Fibroblast of lung (primary cell): Measurements from ENCODE around the gene AKIP1. TPM values are rescaled to one million over a fixed set of nuclear protein-coding genes. Genes with fewer than 3 reads are reported as not detected.

Source experiments
- DNase-seq, 2 donors: peaks; one replicate each; pipeline versions ENCODE4 v3.0.0 to v3.0.0-alpha.2; 2010; ENCODE audit warnings: low read depth in 2 of 2
- H2AFZ ChIP-seq: 2 replicates; pipeline ENCODE4 v1.5.1; 2012; ENCODE audit warnings: low read length, control low read depth, inconsistent platforms
- H3K27ac ChIP-seq: 2 replicates; pipeline ENCODE4 v1.5.1; 2011; ENCODE audit warnings: low read length, control low read depth; ENCODE audit not compliant: insufficient read depth
- H3K27me3 ChIP-seq: 2 replicates; pipeline ENCODE4 v1.5.1; 2011; ENCODE audit warnings: mild to moderate bottlenecking, low read length; ENCODE audit not compliant: control insufficient read depth, insufficient read depth
- H3K36me3 ChIP-seq: 2 replicates; pipeline ENCODE4 v1.5.1; 2011; ENCODE audit warnings: low read length; ENCODE audit not compliant: control insufficient read depth, insufficient read depth
- H3K4me1 ChIP-seq: 2 replicates; pipeline ENCODE4 v1.5.1; 2011; ENCODE audit warnings: low read length; ENCODE audit not compliant: control insufficient read depth, insufficient read depth; ENCODE audit errors: extremely low read depth
- H3K4me2 ChIP-seq: 2 replicates; pipeline ENCODE4 v1.5.1; 2011; ENCODE audit warnings: low read length, control low read depth; ENCODE audit not compliant: insufficient read depth; ENCODE audit errors: extremely low read depth
- H3K4me3 ChIP-seq, 4 experiments: fragments of 200-600 bp in 1 of 4; sonication (generic) in 1 of 4; replicated peaks in 1 of 4; 2 replicates each; pipeline ENCODE4 v1.5.1; 2011 to 2016; ENCODE audit warnings: low read length in 4 of 4, low read depth in 3 of 4, mild to moderate bottlenecking in 3 of 4, control low read depth in 2 of 4, inconsistent platforms in 1 of 4, mixed read lengths in 1 of 4; ENCODE audit not compliant: insufficient read depth in 1 of 4; ENCODE audit errors: control extremely low read depth in 1 of 4
- H3K79me2 ChIP-seq: 2 replicates; pipeline ENCODE4 v1.5.1; 2012; ENCODE audit warnings: mild to moderate bottlenecking, low read length, inconsistent platforms; ENCODE audit not compliant: control insufficient read depth, insufficient read depth
- H3K9ac ChIP-seq: 2 replicates; pipeline ENCODE4 v1.5.1; 2011; ENCODE audit warnings: mild to moderate bottlenecking, low read length, control low read depth; ENCODE audit not compliant: insufficient read depth
- H3K9me3 ChIP-seq: 2 replicates; pipeline ENCODE4 v1.5.1; 2012; ENCODE audit warnings: low read depth, low read length; ENCODE audit not compliant: control insufficient read depth, insufficient read depth
- H4K20me1 ChIP-seq: 2 replicates; pipeline ENCODE4 v1.5.1; 2011; ENCODE audit warnings: low read length; ENCODE audit not compliant: control insufficient read depth, insufficient read depth; ENCODE audit errors: extremely low read depth
- EZH2 ChIP-seq: IDR thresholded peaks from 2 replicates; pipeline ENCODE4 v1.5.1; 2012; ENCODE audit warnings: low read length, control low read depth, mild to moderate bottlenecking; ENCODE audit errors: missing control alignments
- polyA plus RNA-seq, 2 donors: library from polyadenylated mRNA; depleted of rRNA in 1 of 2; stranded (reverse) in 1 of 2; unstranded in 1 of 2; fragments of >200 nt; gene quantifications; 2 replicates each; pipeline ENCODE4 v1.2.1, GENCODE V29; 2011 to 2012; ENCODE audit warnings: missing spikeins in 1 of 2
- total RNA-seq: library from RNA; depleted of rRNA; stranded (reverse); fragments of >200 nt; gene quantifications from 2 replicates; pipeline ENCODE4 v1.2.1, GENCODE V29; 2014
- TF ChIP-seq, protein P1 (sequence below), 2 donors: IDR thresholded peaks in 1 of 2; conservative IDR thresholded peaks in 1 of 2; 1 replicate in 1 of 2; 2 replicates in 1 of 2; pipeline ENCODE4 v1.5.1; 2011 to 2012; ENCODE audit warnings: low read length in 2 of 2, control low read depth in 1 of 2, inconsistent platforms in 1 of 2, low read depth in 1 of 2, mild to moderate bottlenecking in 1 of 2

The AKIP1 gene
- total and polyA plus RNA-seq, 2 donors (not counting 1 experiment from before 2014, with no cell fraction given), result 50.8 to 63.7 TPM

DNA sequence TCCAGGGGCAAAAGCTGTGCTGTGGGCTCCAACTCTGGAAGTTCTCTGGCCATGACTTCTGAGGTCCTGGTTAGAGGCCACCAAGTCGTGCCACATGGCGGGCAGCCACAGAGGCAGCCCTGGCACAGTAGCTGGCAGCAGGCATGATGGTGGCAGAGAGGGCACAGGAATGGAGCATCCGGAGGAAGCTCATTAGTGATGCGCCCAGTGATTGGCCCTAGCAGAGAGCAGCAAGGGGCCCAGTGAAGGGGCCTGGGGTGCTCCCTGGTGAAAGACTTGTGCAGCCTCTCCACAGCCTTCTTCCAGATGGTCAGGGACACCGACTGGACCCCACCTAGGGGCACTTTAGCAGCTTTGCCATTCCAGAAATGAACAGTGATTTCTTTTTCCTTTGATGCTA lies 14.7 kb downstream of the AKIP1 start:
- TF ChIP-seq, protein P1, sequence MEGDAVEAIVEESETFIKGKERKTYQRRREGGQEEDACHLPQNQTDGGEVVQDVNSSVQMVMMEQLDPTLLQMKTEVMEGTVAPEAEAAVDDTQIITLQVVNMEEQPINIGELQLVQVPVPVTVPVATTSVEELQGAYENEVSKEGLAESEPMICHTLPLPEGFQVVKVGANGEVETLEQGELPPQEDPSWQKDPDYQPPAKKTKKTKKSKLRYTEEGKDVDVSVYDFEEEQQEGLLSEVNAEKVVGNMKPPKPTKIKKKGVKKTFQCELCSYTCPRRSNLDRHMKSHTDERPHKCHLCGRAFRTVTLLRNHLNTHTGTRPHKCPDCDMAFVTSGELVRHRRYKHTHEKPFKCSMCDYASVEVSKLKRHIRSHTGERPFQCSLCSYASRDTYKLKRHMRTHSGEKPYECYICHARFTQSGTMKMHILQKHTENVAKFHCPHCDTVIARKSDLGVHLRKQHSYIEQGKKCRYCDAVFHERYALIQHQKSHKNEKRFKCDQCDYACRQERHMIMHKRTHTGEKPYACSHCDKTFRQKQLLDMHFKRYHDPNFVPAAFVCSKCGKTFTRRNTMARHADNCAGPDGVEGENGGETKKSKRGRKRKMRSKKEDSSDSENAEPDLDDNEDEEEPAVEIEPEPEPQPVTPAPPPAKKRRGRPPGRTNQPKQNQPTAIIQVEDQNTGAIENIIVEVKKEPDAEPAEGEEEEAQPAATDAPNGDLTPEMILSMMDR (conservative IDR thresholded peaks at IDR 0.05 in 1 of 2, IDR thresholded peaks at IDR 0.05 in 1 of 2; ENCODE audit: low read depth in 1 of 2, low read length in 2 of 2), result no peak
- no peak for TF ChIP-seq EZH2
- no peak overlapping the region for H3K27ac ChIP-seq

DNA sequence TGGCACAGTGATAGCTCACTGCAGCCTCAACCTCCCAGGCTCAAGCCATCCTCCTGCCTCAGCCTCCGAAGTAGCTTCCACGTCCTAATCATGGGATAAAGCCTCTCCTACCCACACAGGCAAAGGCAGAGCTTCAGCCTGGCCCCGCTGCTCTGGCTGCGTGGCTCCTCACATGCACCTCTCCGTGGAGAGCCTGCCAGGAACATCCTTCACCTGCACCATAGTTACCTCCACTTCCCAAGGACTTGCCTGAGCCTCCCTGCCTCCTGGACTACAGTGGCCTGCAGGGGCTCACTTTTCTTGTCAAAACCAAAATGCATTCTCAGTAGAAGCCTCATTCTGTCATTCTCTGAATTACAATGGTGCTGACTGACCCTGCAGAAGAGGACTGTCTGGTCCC lies 15.2 kb downstream of the AKIP1 start:
- Histone ChIP-seq H3K4me3 (no peak overlapping the region), H4K20me1 (no peaks in the 10 kb centered on the region), H3K4me1 (no peaks in the 10 kb centered on the region), H3K27me3 (no peaks in the 10 kb centered on the region), H3K27ac (no peak overlapping the region), H3K9me3 (no peaks in the 10 kb centered on the region), H3K79me2 (no peaks in the 10 kb centered on the region), H2AFZ (no peak overlapping the region), H3K9ac (no peak overlapping the region), H3K36me3 (peaks cover 3% of the 10 kb centered on the region), H3K4me2 (no peak overlapping the region)
- TF ChIP-seq, protein P1 (conservative IDR thresholded peaks at IDR 0.05 in 1 of 2, IDR thresholded peaks at IDR 0.05 in 1 of 2; ENCODE audit: low read depth in 1 of 2, low read length in 2 of 2), result no peak
- no peak for TF ChIP-seq EZH2
- DNase-seq, result no peak

More for the DNA sequence above, 14.7 kb downstream of the AKIP1 start:
- Histone ChIP-seq H3K4me2 (no peak overlapping the region), H2AFZ (no peak overlapping the region), H3K27me3 (no peaks in the 10 kb centered on the region), H3K9ac (no peak overlapping the region), H4K20me1 (no peaks in the 10 kb centered on the region), H3K79me2 (no peaks in the 10 kb centered on the region), H3K9me3 (no peaks in the 10 kb centered on the region), H3K4me3 (no peak overlapping the region), H3K4me1 (no peaks in the 10 kb centered on the region), H3K36me3 (peaks cover 3% of the 10 kb centered on the region)
- DNase-seq, result no peak

DNA sequence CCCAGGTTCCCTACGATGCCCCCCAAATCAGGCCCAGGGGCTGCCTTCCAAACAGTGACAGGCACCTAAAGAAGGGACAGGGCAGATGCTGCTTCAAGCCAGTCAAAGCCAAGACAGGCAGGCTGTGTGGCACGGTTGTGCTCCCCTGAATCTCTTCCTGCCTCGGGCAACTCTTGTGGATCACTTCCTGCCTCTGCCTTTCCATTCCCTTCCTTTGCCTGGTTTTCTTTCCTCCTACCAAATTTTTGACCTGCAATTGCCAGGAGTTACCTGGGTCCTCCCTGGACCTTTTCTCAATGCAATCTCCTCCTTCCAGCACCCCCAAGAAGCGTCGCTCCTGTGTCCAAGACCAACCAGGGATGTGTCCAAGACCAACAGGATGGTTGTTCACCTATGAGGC lies 16.2 kb downstream of the AKIP1 start:
- Histone ChIP-seq H3K79me2 (no peaks in the 10 kb centered on the region), H3K27ac (no peak overlapping the region), H3K9me3 (no peaks in the 10 kb centered on the region), H3K4me1 (no peaks in the 10 kb centered on the region), H2AFZ (no peak overlapping the region), H3K4me2 (no peak overlapping the region), H3K9ac (no peak overlapping the region), H4K20me1 (no peaks in the 10 kb centered on the region), H3K4me3 (no peak overlapping the region), H3K36me3 (peaks cover 3% of the 10 kb centered on the region), H3K27me3 (no peaks in the 10 kb centered on the region)
- TF ChIP-seq EZH2, result no peak
- TF ChIP-seq, protein P1 (conservative IDR thresholded peaks at IDR 0.05 in 1 of 2, IDR thresholded peaks at IDR 0.05 in 1 of 2; ENCODE audit: low read depth in 1 of 2, low read length in 2 of 2), result no peak
- DNase-seq, result no peak
